Suppressor macrophage treated with lipopolysaccharide for 4 hours (primary cell): ENCODE data around the gene ABCA4.

Source experiments
- DNase-seq: peaks from one replicate; pipeline ENCODE4 v3.0.0-alpha.2; 2020

ABCA4 gene

GRCh38 chr1:94101613-94102525 lies 19.1 kb downstream of the ABCA4 start:
- peak; percentile 25 for DNase-seq

DNA sequence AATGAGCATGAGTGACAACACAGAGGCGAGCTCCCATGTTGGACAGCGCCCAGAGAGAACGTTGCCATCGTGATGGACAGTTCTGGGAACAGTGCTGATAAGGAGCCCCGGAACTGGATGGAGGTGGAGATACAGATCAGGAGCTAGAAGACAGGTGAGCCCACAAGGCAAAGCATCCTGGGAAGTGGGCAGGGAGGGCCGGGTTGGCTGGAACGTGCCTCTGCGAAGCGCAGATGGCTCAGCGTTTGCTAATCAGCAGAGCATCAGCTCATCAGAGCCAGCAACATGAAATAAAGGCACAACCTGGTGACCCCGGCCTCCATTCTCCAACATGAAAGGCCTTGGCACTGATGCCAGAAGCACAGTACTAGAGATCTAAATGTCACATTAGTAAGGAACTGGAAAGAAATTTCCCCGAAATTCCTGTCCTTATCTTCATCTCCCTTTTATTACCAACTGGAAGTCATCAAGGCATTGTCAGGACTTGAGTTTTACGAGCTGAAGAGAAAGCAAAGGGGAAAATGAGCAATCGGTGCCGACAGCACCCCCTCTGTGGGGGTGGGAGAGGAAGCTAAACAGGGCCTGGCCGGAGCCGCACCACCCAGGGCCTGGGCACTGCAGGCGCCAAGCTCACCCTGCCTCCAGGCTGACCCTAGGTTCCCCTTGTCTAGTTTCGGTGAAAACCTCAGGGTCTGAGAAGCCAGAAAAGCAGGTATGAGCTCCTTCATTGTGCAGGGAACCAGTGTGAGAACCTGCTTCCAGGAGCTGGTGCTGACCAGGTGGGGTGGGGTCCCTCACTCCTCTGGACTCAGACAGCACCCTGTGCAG lies 19.9 kb downstream of the ABCA4 start:
- no peak for DNase-seq

GRCh38 chr1:94100129-94100784 lies 20.7 kb downstream of the ABCA4 start:
- no peak for DNase-seq

DNA sequence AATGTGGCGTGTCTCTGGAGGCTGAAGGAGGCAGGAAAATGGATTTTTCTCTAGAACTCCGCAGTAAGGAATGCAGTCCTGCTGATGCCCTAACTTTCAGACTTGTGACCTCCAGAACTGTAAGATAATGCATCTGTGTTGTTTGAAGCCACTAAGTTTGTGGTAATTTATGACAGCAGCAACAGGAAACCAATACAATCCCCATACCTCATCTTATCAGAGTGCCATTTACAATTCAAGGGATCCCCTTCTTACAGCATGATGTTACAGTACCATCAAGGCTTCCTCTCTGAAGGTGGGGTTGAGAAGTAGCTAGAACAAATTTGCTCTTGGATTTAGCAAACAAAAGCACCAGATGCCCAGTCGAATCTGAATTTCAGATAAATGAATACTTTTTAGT lies 21.6 kb downstream of the ABCA4 start:
- DNase-seq: no peak

DNA sequence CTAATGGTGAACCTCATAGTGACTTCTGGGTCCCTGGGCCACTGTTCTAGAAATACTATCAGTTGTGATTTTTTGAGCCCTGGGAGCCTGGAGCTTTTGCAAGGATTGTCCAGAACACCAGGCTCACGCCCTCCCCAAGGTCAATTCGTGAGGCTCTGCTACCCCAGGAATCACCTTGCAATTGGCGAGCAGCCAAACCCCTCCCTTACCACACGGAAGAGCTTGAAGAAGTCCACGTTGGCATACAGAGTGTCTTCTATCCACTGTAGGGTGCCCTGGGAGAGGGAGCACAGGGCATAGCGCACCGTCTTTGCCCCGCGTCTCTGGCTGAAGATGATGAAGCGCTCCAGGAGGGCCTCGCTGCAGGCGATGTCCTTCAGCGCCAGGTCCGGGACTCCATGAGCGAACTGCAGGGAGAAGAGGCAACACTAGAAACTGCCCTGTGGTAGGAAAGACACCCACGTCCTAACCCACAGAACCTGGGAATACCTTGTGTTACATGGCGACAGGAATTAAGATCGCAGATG lies 22.3 kb downstream of the ABCA4 start:
- no peak for DNase-seq

DNA sequence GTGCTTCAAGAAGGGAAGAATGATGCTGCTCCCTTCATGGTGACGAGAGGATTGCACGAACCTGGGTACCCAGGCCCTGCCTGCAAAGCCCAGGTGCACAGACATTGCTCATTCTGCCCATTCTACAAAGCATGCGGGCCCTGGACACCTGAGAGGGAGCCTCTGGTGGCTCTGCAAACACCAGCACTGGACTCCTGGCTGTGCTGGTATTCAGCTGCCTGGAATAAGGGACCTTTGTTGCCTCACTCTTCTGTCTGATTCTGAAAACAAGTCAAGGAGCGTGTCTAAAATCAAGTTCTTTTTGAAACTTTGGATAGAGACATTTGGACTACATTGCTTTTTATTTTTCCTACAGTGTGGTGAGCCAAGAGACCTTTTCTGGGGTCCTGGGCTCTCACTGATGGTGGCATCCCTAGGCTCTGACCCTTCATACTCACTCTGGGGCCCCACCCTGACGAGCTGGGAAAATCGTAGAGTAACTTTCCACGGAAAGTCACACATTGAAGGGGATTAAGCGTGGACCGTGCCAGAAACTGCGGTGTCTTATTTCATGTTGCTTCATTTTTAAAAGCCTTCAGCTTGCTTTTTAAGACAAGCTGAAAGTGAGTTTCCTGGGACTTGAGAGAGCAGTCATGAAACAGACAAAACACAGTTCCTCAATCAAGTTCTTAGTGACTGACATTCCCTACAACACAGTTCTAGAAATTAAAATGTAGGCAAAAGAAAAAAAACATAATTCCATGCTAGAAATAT lies 24.0 kb downstream of the ABCA4 start:
- no peak for DNase-seq

DNA sequence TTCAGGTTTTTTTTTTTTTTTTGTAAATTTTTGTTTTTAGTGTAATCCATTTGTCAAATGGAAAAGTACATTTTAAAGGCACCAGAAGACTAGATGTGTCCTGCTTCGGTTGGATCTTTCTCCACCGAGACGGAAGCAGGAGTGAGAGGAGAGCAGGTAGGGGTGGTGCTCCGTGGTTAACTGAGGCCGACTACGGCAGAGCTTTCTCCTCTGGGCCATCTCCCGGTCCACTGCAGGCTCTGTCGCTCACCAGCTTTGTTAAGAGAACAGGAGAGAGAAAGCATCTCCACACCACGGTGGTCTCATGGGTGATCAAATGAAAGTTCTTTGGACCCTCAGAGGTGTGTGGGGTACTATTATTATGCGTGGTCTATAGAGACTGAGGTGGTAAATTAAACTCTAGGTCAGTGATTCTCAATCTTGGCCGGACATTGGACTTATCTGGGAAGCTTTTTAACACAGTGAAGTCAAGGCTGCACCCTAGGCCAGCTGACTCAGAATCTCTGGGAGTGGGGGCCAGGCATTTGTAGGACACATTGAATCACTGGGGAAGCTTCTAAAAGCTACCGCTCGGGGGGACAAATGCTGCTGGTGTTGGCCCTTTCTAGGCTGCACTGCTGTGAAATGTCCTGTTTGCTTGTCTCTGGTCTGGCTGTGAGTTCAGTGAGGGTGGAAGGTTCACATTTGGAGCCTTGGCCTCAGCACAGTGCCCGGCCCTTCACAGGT lies 25.0 kb downstream of the ABCA4 start:
- DNase-seq: no peak

GRCh38 chr1:94095112-94095637 lies 25.8 kb downstream of the ABCA4 start:
- no peak for DNase-seq

GRCh38 chr1:94094469-94095111 lies 26.4 kb downstream of the ABCA4 start:
- peak; percentile 62 for DNase-seq

- DNase-seq: peak; percentile 53
Observed at GRCh38 chr1:94093996-94094395, 27.0 kb downstream of the ABCA4 start.

- DNase-seq: no peak
Observed at GRCh38 chr1:94093396-94093795, 27.6 kb downstream of the ABCA4 start.

GRCh38 chr1:94092210-94092613 lies 28.7 kb downstream of the ABCA4 start:
- DNase-seq: peak; percentile 23

GRCh38 chr1:94090761-94091160 lies 30.2 kb downstream of the ABCA4 start:
- DNase-seq: no peak

GRCh38 chr1:94087193-94087592 lies 33.8 kb downstream of the ABCA4 start:
- DNase-seq: no peak

GRCh38 chr1:94084547-94084946 lies 36.4 kb downstream of the ABCA4 start:
- no peak for DNase-seq

DNA sequence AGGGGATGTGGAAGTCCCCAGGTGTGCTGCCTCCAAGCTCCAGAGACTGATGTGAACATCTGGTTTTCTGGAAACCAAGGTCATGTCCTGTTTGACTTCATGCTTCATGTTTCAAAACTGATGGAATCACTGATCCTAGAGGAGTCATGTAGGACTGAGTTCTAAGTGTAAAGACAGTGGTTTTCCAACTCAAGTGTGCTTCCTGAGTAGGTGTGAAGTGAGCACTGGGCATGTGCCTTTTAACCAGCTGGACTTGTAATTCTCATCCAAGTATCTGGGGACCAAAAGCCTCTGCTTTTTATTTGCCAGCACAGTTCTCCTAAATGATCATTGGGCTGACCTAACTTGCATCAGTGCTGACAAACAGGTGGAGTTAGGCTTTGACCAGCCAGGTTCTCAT lies 36.9 kb downstream of the ABCA4 start:
- DNase-seq: no peak

DNA sequence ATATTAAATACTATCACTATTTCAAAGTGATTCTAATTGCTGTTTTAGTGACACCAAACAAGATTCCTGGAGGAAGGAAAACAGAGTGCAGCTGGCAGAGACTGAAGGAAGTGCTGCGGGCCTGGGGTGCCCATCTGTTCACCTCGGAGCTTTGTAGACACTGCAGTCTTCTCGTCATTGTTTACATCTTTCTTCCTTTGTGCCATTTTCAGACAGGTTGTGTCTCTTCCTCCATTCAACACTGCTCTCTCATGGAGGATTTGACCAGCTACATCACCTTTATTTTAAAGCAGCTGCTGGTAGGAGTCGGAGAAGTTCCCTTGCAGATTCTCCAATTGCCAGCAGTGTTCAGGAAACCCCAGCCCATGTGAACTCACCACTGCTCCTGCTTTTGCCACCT lies 37.3 kb downstream of the ABCA4 start:
- no peak for DNase-seq

DNA sequence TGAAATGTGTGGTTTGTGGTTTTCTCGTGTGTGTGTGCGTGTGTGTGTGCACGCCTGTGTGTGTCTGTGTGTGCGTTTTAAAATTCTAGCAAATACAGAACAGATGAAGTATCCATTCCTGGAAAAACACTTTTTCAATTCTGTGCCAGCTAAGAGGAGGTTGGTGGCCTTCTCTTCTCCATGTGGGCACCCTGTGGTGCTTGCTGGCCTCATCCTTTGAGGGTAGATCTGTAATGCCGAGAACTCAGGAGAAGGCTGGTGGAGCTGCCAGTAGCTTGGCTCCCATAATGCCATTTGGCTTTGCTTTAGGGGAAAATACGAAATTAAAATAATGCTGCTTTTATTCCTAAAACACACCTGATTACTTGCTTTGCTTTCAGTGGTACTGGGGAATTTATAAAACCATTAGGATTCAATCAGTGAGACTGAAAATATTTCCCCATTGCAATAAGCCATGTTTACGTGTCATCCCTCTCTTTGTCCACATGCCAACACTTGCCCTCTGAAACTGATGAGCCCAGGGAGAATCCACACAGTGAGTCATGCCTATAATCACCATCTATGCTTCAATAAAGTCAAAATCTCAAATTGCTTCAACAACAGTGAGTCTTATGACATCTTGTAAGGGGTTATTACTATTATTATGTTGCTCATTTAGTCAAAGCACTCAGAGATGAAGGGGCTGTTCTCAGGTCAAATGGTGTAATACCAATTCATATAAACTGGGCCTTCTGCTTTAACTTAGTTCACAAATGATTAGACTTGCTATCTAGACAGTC lies 39.2 kb downstream of the ABCA4 start:
- peak; percentile 71 for DNase-seq

GRCh38 chr1:94079989-94080388 lies 41.0 kb downstream of the ABCA4 start:
- DNase-seq: no peak
